C4-2B (cell line): ENCODE data around the gene ADGRD1.
"Not testable (repeated sequence)": the region's sequence is repeated elsewhere in the genome, so short reads cannot be mapped to it uniquely, and the experiment has no call there.

Experiments
- H3K27ac ChIP-seq: fragments of 450-650 bp; 2 replicates; pipeline ENCODE4 v1.5.1; 2017
- CTCF ChIP-seq: fragments of 450-650 bp; conservative IDR thresholded peaks from 2 replicates; pipeline ENCODE4 v1.5.1; 2017; ENCODE audit warnings: mild to moderate bottlenecking
- ZFX ChIP-seq: fragments of 450-650 bp; IDR thresholded peaks from 2 replicates; pipeline ENCODE4 v1.6.1; 2017

Gene ADGRD1

GRCh38 chr12:130932061-130932930, 21.4 kb upstream of the ADGRD1 start:
- TF ChIP-seq CTCF: no peak
- TF ChIP-seq ZFX: no peak
- no peak overlapping the region for H3K27ac ChIP-seq

- no peak overlapping the region for H3K27ac ChIP-seq
- TF ChIP-seq ZFX (no peak), CTCF (no peak)
Observed at GRCh38 chr12:130933269-130933995, 20.3 kb upstream of the ADGRD1 start.

- TF ChIP-seq CTCF (no peak), ZFX (no peak)
Observed at GRCh38 chr12:130934753-130935152, 19.0 kb upstream of the ADGRD1 start.

GRCh38 chr12:130936561-130936960, 17.1 kb upstream of the ADGRD1 start:
- TF ChIP-seq ZFX (no peak), CTCF (no peak)
- no peak overlapping the region for H3K27ac ChIP-seq

More at GRCh38 chr12:130934753-130935152, 19.0 kb upstream of the ADGRD1 start:
- H3K27ac ChIP-seq: no peak overlapping the region

- H3K27ac ChIP-seq: no peak overlapping the region
- TF ChIP-seq ZFX: no peak
Observed at GRCh38 chr12:130937063-130937462, 16.6 kb upstream of the ADGRD1 start.

GRCh38 chr12:130937546-130937945, 16.2 kb upstream of the ADGRD1 start:
- H3K27ac ChIP-seq: not testable (repeated sequence)

- no peak for TF ChIP-seq ZFX
- TF ChIP-seq CTCF: no peak
- no peak overlapping the region for H3K27ac ChIP-seq
Observed at GRCh38 chr12:130938186-130938585, 15.5 kb upstream of the ADGRD1 start.

- no peak for TF ChIP-seq CTCF
- H3K27ac ChIP-seq: no peak overlapping the region
Observed at GRCh38 chr12:130944878-130945277, 8.8 kb upstream of the ADGRD1 start.
